Measurements from ENCODE around the gene BAG1.
A peak's percentile ranks its signal among the peaks of the same experiment; 100 is the strongest.

BAG1 gene

DNA sequence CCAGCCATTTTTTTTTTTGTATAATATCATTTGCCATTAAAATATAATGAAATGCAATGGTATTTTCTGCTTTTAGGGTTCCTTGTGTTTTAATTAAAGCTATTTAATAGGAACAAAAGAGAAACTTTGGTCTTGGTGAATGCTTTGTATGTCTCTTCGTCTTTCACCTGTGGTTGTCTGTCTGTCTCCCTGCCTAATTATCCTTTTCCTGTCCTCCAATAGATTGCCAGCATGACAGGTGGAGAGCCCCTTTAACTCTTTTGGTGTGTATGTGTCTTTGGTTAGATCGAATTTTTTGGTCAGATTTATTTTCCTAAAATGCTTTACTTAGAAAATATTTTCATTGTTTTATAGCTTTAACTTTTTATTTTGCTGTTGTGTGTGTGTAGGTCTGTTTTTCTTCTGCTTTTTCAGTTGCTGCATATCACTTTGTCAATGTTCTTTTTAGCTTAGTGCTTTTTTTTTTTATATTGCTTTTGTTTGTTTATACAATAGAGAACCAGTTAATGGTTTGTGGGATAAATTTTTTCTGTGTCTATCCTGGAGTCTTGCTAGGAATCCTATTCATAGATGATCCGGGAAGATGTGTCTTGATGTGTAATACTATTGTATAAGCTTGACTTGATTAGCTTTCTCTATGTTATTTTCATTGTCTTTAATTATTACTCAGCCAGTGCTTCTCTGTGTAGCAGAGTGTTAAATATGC lies 8.9 kb upstream of the BAG1 start:
- H3K4me3 ChIP-seq (ENCODE audit: low read depth, low read length), result no peak overlapping the region
- DNase-seq, result no peak
- H3K36me3 ChIP-seq (replicated peaks), result peaks cover 54% of the 10 kb centered on the region
- no peaks in the 10 kb centered on the region for H3K27me3 ChIP-seq (replicated peaks)
- H3K27ac ChIP-seq, result no peak overlapping the region
- TF ChIP-seq CTCF (IDR thresholded peaks at IDR 0.05; ENCODE audit: low read depth, low read length, missing control alignments), result no peak
- in situ Hi-C loops (cut with HindIII; ENCODE audit: low pct_ligation_motif_present, low sequenced_read_pairs), result no loop called here

DNA sequence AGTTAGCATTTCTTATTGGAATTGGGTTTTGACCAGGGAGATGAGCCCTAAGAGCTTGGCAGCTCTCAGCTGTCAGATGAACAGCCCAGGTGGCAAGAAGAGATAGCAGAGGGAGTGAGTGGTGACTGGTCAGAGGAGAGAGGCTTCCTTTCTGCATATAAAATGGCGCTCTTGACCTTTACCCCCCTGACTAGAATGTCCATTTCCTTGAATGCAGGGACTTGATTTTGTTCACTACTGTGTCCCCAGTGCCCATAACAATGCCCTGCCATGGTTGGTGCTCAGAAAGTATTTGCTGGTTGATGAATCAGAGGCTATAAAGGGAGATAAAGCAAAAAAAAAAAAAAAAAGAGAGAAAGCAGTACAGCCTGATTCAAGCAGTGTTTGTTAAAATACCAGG lies 7.6 kb upstream of the BAG1 start:
- in situ Hi-C loops (cut with HindIII; ENCODE audit: low pct_ligation_motif_present, low sequenced_read_pairs), result no loop called here
- Histone ChIP-seq H3K36me3 (replicated peaks) (peaks cover 53% of the 10 kb centered on the region), H3K27ac (no peak overlapping the region), H3K27me3 (replicated peaks) (no peaks in the 10 kb centered on the region), H3K4me3 (ENCODE audit: low read depth, low read length) (no peak overlapping the region)
- no peak for TF ChIP-seq CTCF (IDR thresholded peaks at IDR 0.05; ENCODE audit: low read depth, low read length, missing control alignments)
- no peak for DNase-seq

GRCh38 chr9:33270146-33270545 lies 5.6 kb upstream of the BAG1 start:
- no peak for TF ChIP-seq CTCF (IDR thresholded peaks at IDR 0.05; ENCODE audit: low read depth, low read length, missing control alignments)
- no peaks in the 10 kb centered on the region for H3K27me3 ChIP-seq (replicated peaks)
- no peak overlapping the region for H3K4me3 ChIP-seq (ENCODE audit: low read depth, low read length)
- no peak for DNase-seq
- H3K27ac ChIP-seq, result no peak overlapping the region
- peaks cover 44% of the 10 kb centered on the region for H3K36me3 ChIP-seq (replicated peaks)
- in situ Hi-C loops (cut with HindIII; ENCODE audit: low pct_ligation_motif_present, low sequenced_read_pairs), result no loop called here

- Histone ChIP-seq H3K4me3 (ENCODE audit: low read depth, low read length) (no peak overlapping the region), H3K36me3 (replicated peaks) (peaks cover 41% of the 10 kb centered on the region), H3K27ac (no peak overlapping the region), H3K27me3 (replicated peaks) (no peaks in the 10 kb centered on the region)
- in situ Hi-C loops (cut with HindIII; ENCODE audit: low pct_ligation_motif_present, low sequenced_read_pairs), result no loop called here
- DNase-seq, result no peak
- no peak for TF ChIP-seq CTCF (IDR thresholded peaks at IDR 0.05; ENCODE audit: low read depth, low read length, missing control alignments)
Observed at GRCh38 chr9:33267151-33267767, 2.8 kb upstream of the BAG1 start.

GRCh38 chr9:33265211-33265865 lies 830 bp upstream of the BAG1 start:
- Histone ChIP-seq H3K27me3 (replicated peaks) (no peaks in the 10 kb centered on the region), H3K36me3 (replicated peaks) (peaks cover 38% of the 10 kb centered on the region), H3K4me3 (ENCODE audit: low read depth, low read length) (peak overlapping the region; percentile 90), H3K27ac (peak overlapping the region; percentile 67)
- no peak for DNase-seq
- no peak for TF ChIP-seq CTCF (IDR thresholded peaks at IDR 0.05; ENCODE audit: low read depth, low read length, missing control alignments)
- in situ Hi-C loops (cut with HindIII; ENCODE audit: low pct_ligation_motif_present, low sequenced_read_pairs), result no loop called here
